T1000 (cell line): ENCODE results near the gene TMEM237.

ENCODE experiments used
- DNase-seq: peaks from one replicate; lab custom pipeline; 2025; ENCODE audit warnings: mixed read lengths; lab: John Stamatoyannopoulos, UW

TMEM237 gene

GRCh38 chr2:201642086-201642578 is 1.2 kb downstream of the TMEM237 start:
- no peak for DNase-seq

- DNase-seq, result no peak
Observed at GRCh38 chr2:201639205-201639604, 4.1 kb downstream of the TMEM237 start.

- DNase-seq, result no peak
Observed at GRCh38 chr2:201638326-201638725, 5.0 kb downstream of the TMEM237 start.

GRCh38 chr2:201633661-201634249 is 9.5 kb downstream of the TMEM237 start:
- no peak for DNase-seq

GRCh38 chr2:201631041-201631440 is 12.3 kb downstream of the TMEM237 start:
- DNase-seq, result no peak

GRCh38 chr2:201630577-201630976 is 12.7 kb downstream of the TMEM237 start:
- no peak for DNase-seq

- DNase-seq, result no peak
Observed at GRCh38 chr2:201628545-201628944, 14.8 kb downstream of the TMEM237 start.

- no peak for DNase-seq
Observed at GRCh38 chr2:201622306-201622970, 20.9 kb downstream of the TMEM237 start.

GRCh38 chr2:201621293-201621999 is 21.9 kb downstream of the TMEM237 start:
- DNase-seq, result no peak

- DNase-seq, result peak; percentile 81
Observed at GRCh38 chr2:201618744-201619662, 24.3 kb downstream of the TMEM237 start.

- DNase-seq, result peak; percentile 4
Observed at GRCh38 chr2:201608021-201608420, 35.3 kb downstream of the TMEM237 start.

- no peak for DNase-seq
Observed at GRCh38 chr2:201607568-201607967, 35.7 kb downstream of the TMEM237 start.

GRCh38 chr2:201600906-201601305 is 42.4 kb downstream of the TMEM237 start:
- no peak for DNase-seq

GRCh38 chr2:201597397-201597796 is 45.9 kb downstream of the TMEM237 start:
- no peak for DNase-seq

- no peak for DNase-seq
Observed at GRCh38 chr2:201580486-201580885, 62.8 kb downstream of the TMEM237 start.

GRCh38 chr2:201579536-201579935 is 63.8 kb downstream of the TMEM237 start:
- DNase-seq, result no peak

- DNase-seq, result no peak
Observed at GRCh38 chr2:201575971-201576370, 67.3 kb downstream of the TMEM237 start.

- DNase-seq, result no peak
Observed at GRCh38 chr2:201574766-201575165, 68.5 kb downstream of the TMEM237 start.

GRCh38 chr2:201572846-201573508 is 70.3 kb downstream of the TMEM237 start:
- DNase-seq, result no peak
